Measurements from ENCODE around the gene SPG11.
"Not testable (repeated sequence)": the region's sequence is repeated elsewhere in the genome, so short reads cannot be mapped to it uniquely, and the experiment has no call there.

Gene SPG11

GRCh38 chr15:44697014-44697413, 33.6 kb upstream of the SPG11 start:
- H3K9ac ChIP-seq (ENCODE audit: low read length) = no peak overlapping the region
- H3K27ac ChIP-seq (ENCODE audit: low read depth, low read length) = no peak overlapping the region
- H3K36me3 ChIP-seq (ENCODE audit: insufficient read depth, low read length) = no peaks in the 10 kb centered on the region
- no peak overlapping the region for H3K4me3 ChIP-seq (ENCODE audit: low read depth in 1 of 2, low read length in 2 of 2)
- no peaks in the 10 kb centered on the region for H3K27me3 ChIP-seq (ENCODE audit: control insufficient read depth in 1 of 2, insufficient read depth in 2 of 2, low read length in 2 of 2)
- H3K9me3 ChIP-seq (ENCODE audit: low read length) = no peaks in the 10 kb centered on the region
- no peaks in the 10 kb centered on the region for H3K4me1 ChIP-seq (ENCODE audit: insufficient read depth, low read length)

GRCh38 chr15:44695294-44695693, 31.8 kb upstream of the SPG11 start:
- Histone ChIP-seq H3K4me3 (ENCODE audit: low read depth in 1 of 2, low read length in 2 of 2) (no peak overlapping the region), H3K9ac (ENCODE audit: low read length) (no peak overlapping the region), H3K9me3 (ENCODE audit: low read length) (no peaks in the 10 kb centered on the region), H3K27me3 (ENCODE audit: control insufficient read depth in 1 of 2, insufficient read depth in 2 of 2, low read length in 2 of 2) (no peaks in the 10 kb centered on the region), H3K36me3 (ENCODE audit: insufficient read depth, low read length) (no peaks in the 10 kb centered on the region), H3K4me1 (ENCODE audit: insufficient read depth, low read length) (no peaks in the 10 kb centered on the region), H3K27ac (ENCODE audit: low read depth, low read length) (no peak overlapping the region)

- Histone ChIP-seq H3K27ac (ENCODE audit: low read depth, low read length) (no peak overlapping the region), H3K9me3 (ENCODE audit: low read length) (no peaks in the 10 kb centered on the region), H3K36me3 (ENCODE audit: insufficient read depth, low read length) (no peaks in the 10 kb centered on the region), H3K9ac (ENCODE audit: low read length) (no peak overlapping the region), H3K4me3 (ENCODE audit: low read depth in 1 of 2, low read length in 2 of 2) (no peak overlapping the region), H3K4me1 (ENCODE audit: insufficient read depth, low read length) (no peaks in the 10 kb centered on the region), H3K27me3 (ENCODE audit: control insufficient read depth in 1 of 2, insufficient read depth in 2 of 2, low read length in 2 of 2) (no peaks in the 10 kb centered on the region)
These were observed 31.0 kb upstream of the SPG11 start for GRCh38 chr15:44694416-44694815.

- H3K27ac ChIP-seq (ENCODE audit: low read depth, low read length) = no peak overlapping the region
- H3K9me3 ChIP-seq (ENCODE audit: low read length) = no peaks in the 10 kb centered on the region
- no peaks in the 10 kb centered on the region for H3K4me1 ChIP-seq (ENCODE audit: insufficient read depth, low read length)
- H3K4me3 ChIP-seq (ENCODE audit: low read depth in 1 of 2, low read length in 2 of 2) = no peak overlapping the region
- H3K36me3 ChIP-seq (ENCODE audit: insufficient read depth, low read length) = no peaks in the 10 kb centered on the region
- H3K9ac ChIP-seq (ENCODE audit: low read length) = no peak overlapping the region
- no peaks in the 10 kb centered on the region for H3K27me3 ChIP-seq (ENCODE audit: control insufficient read depth in 1 of 2, insufficient read depth in 2 of 2, low read length in 2 of 2)
These were observed 29.2 kb upstream of the SPG11 start for GRCh38 chr15:44692659-44693058.

GRCh38 chr15:44690245-44690644, 26.8 kb upstream of the SPG11 start:
- H3K27me3 ChIP-seq (ENCODE audit: control insufficient read depth in 1 of 2, insufficient read depth in 2 of 2, low read length in 2 of 2); H3K9ac ChIP-seq (ENCODE audit: low read length); H3K36me3 ChIP-seq (ENCODE audit: insufficient read depth, low read length); H3K9me3 ChIP-seq (ENCODE audit: low read length); H3K27ac ChIP-seq (ENCODE audit: low read depth, low read length); H3K4me1 ChIP-seq (ENCODE audit: insufficient read depth, low read length); H3K4me3 ChIP-seq (ENCODE audit: low read depth in 1 of 2, low read length in 2 of 2): not testable (repeated sequence)

GRCh38 chr15:44689318-44689717, 25.9 kb upstream of the SPG11 start:
- H3K27me3 ChIP-seq (ENCODE audit: control insufficient read depth in 1 of 2, insufficient read depth in 2 of 2, low read length in 2 of 2); H3K4me1 ChIP-seq (ENCODE audit: insufficient read depth, low read length); H3K9ac ChIP-seq (ENCODE audit: low read length); H3K9me3 ChIP-seq (ENCODE audit: low read length); H3K27ac ChIP-seq (ENCODE audit: low read depth, low read length); H3K4me3 ChIP-seq (ENCODE audit: low read depth in 1 of 2, low read length in 2 of 2); H3K36me3 ChIP-seq (ENCODE audit: insufficient read depth, low read length): not testable (repeated sequence)

- H3K36me3 ChIP-seq (ENCODE audit: insufficient read depth, low read length); H3K27me3 ChIP-seq (ENCODE audit: control insufficient read depth in 1 of 2, insufficient read depth in 2 of 2, low read length in 2 of 2); H3K4me1 ChIP-seq (ENCODE audit: insufficient read depth, low read length); H3K4me3 ChIP-seq (ENCODE audit: low read depth in 1 of 2, low read length in 2 of 2); H3K27ac ChIP-seq (ENCODE audit: low read depth, low read length); H3K9me3 ChIP-seq (ENCODE audit: low read length); H3K9ac ChIP-seq (ENCODE audit: low read length): not testable (repeated sequence)
These were observed 19.6 kb upstream of the SPG11 start for GRCh38 chr15:44682809-44683682.

GRCh38 chr15:44682211-44682610, 18.7 kb upstream of the SPG11 start:
- H3K4me1 ChIP-seq (ENCODE audit: insufficient read depth, low read length) = no peaks in the 10 kb centered on the region
- no peaks in the 10 kb centered on the region for H3K27me3 ChIP-seq (ENCODE audit: control insufficient read depth in 1 of 2, insufficient read depth in 2 of 2, low read length in 2 of 2)
- H3K4me3 ChIP-seq (ENCODE audit: low read depth in 1 of 2, low read length in 2 of 2) = no peak overlapping the region
- H3K9ac ChIP-seq (ENCODE audit: low read length) = no peak overlapping the region
- no peak overlapping the region for H3K27ac ChIP-seq (ENCODE audit: low read depth, low read length)
- no peaks in the 10 kb centered on the region for H3K9me3 ChIP-seq (ENCODE audit: low read length)
- no peaks in the 10 kb centered on the region for H3K36me3 ChIP-seq (ENCODE audit: insufficient read depth, low read length)

- Histone ChIP-seq H3K9ac (ENCODE audit: low read length) (no peak overlapping the region), H3K27ac (ENCODE audit: low read depth, low read length) (no peak overlapping the region), H3K9me3 (ENCODE audit: low read length) (no peaks in the 10 kb centered on the region), H3K36me3 (ENCODE audit: insufficient read depth, low read length) (no peaks in the 10 kb centered on the region), H3K27me3 (ENCODE audit: control insufficient read depth in 1 of 2, insufficient read depth in 2 of 2, low read length in 2 of 2) (no peaks in the 10 kb centered on the region), H3K4me3 (ENCODE audit: low read depth in 1 of 2, low read length in 2 of 2) (no peak overlapping the region), H3K4me1 (ENCODE audit: insufficient read depth, low read length) (no peaks in the 10 kb centered on the region)
These were observed 13.2 kb upstream of the SPG11 start for GRCh38 chr15:44676676-44677075.

- Histone ChIP-seq H3K36me3 (ENCODE audit: insufficient read depth, low read length) (no peaks in the 10 kb centered on the region), H3K9ac (ENCODE audit: low read length) (no peak overlapping the region), H3K4me1 (ENCODE audit: insufficient read depth, low read length) (no peaks in the 10 kb centered on the region), H3K9me3 (ENCODE audit: low read length) (no peaks in the 10 kb centered on the region), H3K4me3 (ENCODE audit: low read depth in 1 of 2, low read length in 2 of 2) (no peak overlapping the region), H3K27ac (ENCODE audit: low read depth, low read length) (no peak overlapping the region), H3K27me3 (ENCODE audit: control insufficient read depth in 1 of 2, insufficient read depth in 2 of 2, low read length in 2 of 2) (no peaks in the 10 kb centered on the region)
These were observed 12.4 kb upstream of the SPG11 start for GRCh38 chr15:44675911-44676310.

GRCh38 chr15:44673639-44674038, 10.2 kb upstream of the SPG11 start:
- Histone ChIP-seq H3K9ac (ENCODE audit: low read length) (no peak overlapping the region), H3K4me3 (ENCODE audit: low read depth in 1 of 2, low read length in 2 of 2) (no peak overlapping the region), H3K9me3 (ENCODE audit: low read length) (no peaks in the 10 kb centered on the region), H3K36me3 (ENCODE audit: insufficient read depth, low read length) (no peaks in the 10 kb centered on the region), H3K27me3 (ENCODE audit: control insufficient read depth in 1 of 2, insufficient read depth in 2 of 2, low read length in 2 of 2) (no peaks in the 10 kb centered on the region), H3K4me1 (ENCODE audit: insufficient read depth, low read length) (no peaks in the 10 kb centered on the region), H3K27ac (ENCODE audit: low read depth, low read length) (no peak overlapping the region)

All from muscle layer of colon (tissue), 2 donors.